Activated CD4-positive, alpha-beta T cell treated with anti-CD3 and anti-CD28 coated beads for 1 hour (primary cell): Measurements from ENCODE around the gene SENP7.
"Not testable (repeated sequence)": the region's sequence is repeated elsewhere in the genome, so short reads cannot be mapped to it uniquely, and the experiment has no call there.

ENCODE experiments used
- DNase-seq: peaks from one replicate; pipeline ENCODE4 v3.0.0-alpha.2; 2020

SENP7 gene

GRCh38 chr3:101519685-101520365 is 6.8 kb upstream of the SENP7 start:
- no peak for DNase-seq

GRCh38 chr3:101518421-101518871 is 5.4 kb upstream of the SENP7 start:
- DNase-seq = no peak

GRCh38 chr3:101513419-101513986 is 491 bp upstream of the SENP7 start:
- DNase-seq = no peak

GRCh38 chr3:101512396-101512645 is 691 bp downstream of the SENP7 start:
- no peak for DNase-seq

- DNase-seq = no peak
Measured at GRCh38 chr3:101509811-101510210, 3.2 kb downstream of the SENP7 start.

GRCh38 chr3:101509281-101509680 is 3.7 kb downstream of the SENP7 start:
- no peak for DNase-seq

GRCh38 chr3:101501783-101502182 is 11.2 kb downstream of the SENP7 start:
- no peak for DNase-seq

- DNase-seq = no peak
Measured at GRCh38 chr3:101500208-101500607, 12.8 kb downstream of the SENP7 start.

- no peak for DNase-seq
Measured at GRCh38 chr3:101497803-101498202, 15.2 kb downstream of the SENP7 start.

- no peak for DNase-seq
Measured at GRCh38 chr3:101495552-101495951, 17.5 kb downstream of the SENP7 start.

GRCh38 chr3:101484805-101485620 is 28.0 kb downstream of the SENP7 start:
- DNase-seq = no peak

- DNase-seq = no peak
Measured at GRCh38 chr3:101478980-101479379, 34.0 kb downstream of the SENP7 start.

GRCh38 chr3:101474841-101475552 is 38.0 kb downstream of the SENP7 start:
- DNase-seq = not testable (repeated sequence)

GRCh38 chr3:101468676-101469075 is 44.3 kb downstream of the SENP7 start:
- DNase-seq = not testable (repeated sequence)

- not testable (repeated sequence) for DNase-seq
Measured at GRCh38 chr3:101467310-101467663, 45.7 kb downstream of the SENP7 start.

GRCh38 chr3:101466465-101467309 is 46.3 kb downstream of the SENP7 start:
- DNase-seq = no peak

- DNase-seq = no peak
Measured at GRCh38 chr3:101464235-101464634, 48.8 kb downstream of the SENP7 start.

- no peak for DNase-seq
Measured at GRCh38 chr3:101461451-101461850, 51.6 kb downstream of the SENP7 start.

- DNase-seq = no peak
Measured at GRCh38 chr3:101458387-101458786, 54.6 kb downstream of the SENP7 start.

- DNase-seq = no peak
Measured at GRCh38 chr3:101454629-101455028, 58.4 kb downstream of the SENP7 start.

- no peak for DNase-seq
Measured at GRCh38 chr3:101453961-101454360, 59.1 kb downstream of the SENP7 start.

GRCh38 chr3:101438641-101439040 is 74.4 kb downstream of the SENP7 start:
- not testable (repeated sequence) for DNase-seq

- DNase-seq = no peak
Measured at GRCh38 chr3:101433652-101434051, 79.4 kb downstream of the SENP7 start.
